ENCODE data around the gene TMEM121B.

TMEM121B gene

GRCh38 chr22:17138513-17138912 is 17.4 kb upstream of the TMEM121B start:
- in situ Hi-C loops (cut with HindIII; ENCODE audit: low sequenced_read_pairs) = no loop called here

- in situ Hi-C loops (cut with HindIII; ENCODE audit: low sequenced_read_pairs) = no loop called here
These were observed 16.8 kb upstream of the TMEM121B start for GRCh38 chr22:17137861-17138425.

GRCh38 chr22:17137170-17137569 is 16.0 kb upstream of the TMEM121B start:
- in situ Hi-C loops (cut with HindIII; ENCODE audit: low sequenced_read_pairs) = no loop called here

GRCh38 chr22:17135153-17135760 is 14.1 kb upstream of the TMEM121B start:
- in situ Hi-C loops (cut with HindIII; ENCODE audit: low sequenced_read_pairs) = no loop called here

- in situ Hi-C loops (cut with HindIII; ENCODE audit: low sequenced_read_pairs) = no loop called here
These were observed 12.0 kb upstream of the TMEM121B start for GRCh38 chr22:17133137-17133536.

GRCh38 chr22:17132112-17132511 is 11.0 kb upstream of the TMEM121B start:
- in situ Hi-C loops (cut with HindIII; ENCODE audit: low sequenced_read_pairs) = no loop called here

GRCh38 chr22:17131686-17132085 is 10.5 kb upstream of the TMEM121B start:
- in situ Hi-C loops (cut with HindIII; ENCODE audit: low sequenced_read_pairs) = no loop called here

- in situ Hi-C loops (cut with HindIII; ENCODE audit: low sequenced_read_pairs) = no loop called here
These were observed 9.0 kb upstream of the TMEM121B start for GRCh38 chr22:17130199-17130598.

- in situ Hi-C loops (cut with HindIII; ENCODE audit: low sequenced_read_pairs) = no loop called here
These were observed 388 bp downstream of the TMEM121B start for GRCh38 chr22:17120711-17121232.

- in situ Hi-C loops (cut with HindIII; ENCODE audit: low sequenced_read_pairs) = no loop called here
These were observed 879 bp downstream of the TMEM121B start for GRCh38 chr22:17120281-17120680.

- in situ Hi-C loops (cut with HindIII; ENCODE audit: low sequenced_read_pairs) = no loop called here
These were observed 1.5 kb downstream of the TMEM121B start for GRCh38 chr22:17119481-17120202.

- in situ Hi-C loops (cut with HindIII; ENCODE audit: low sequenced_read_pairs) = no loop called here
These were observed 2.8 kb downstream of the TMEM121B start for GRCh38 chr22:17118342-17118741.

GRCh38 chr22:17117890-17118289 is 3.3 kb downstream of the TMEM121B start:
- in situ Hi-C loops (cut with HindIII; ENCODE audit: low sequenced_read_pairs) = no loop called here

GRCh38 chr22:17117400-17117799 is 3.8 kb downstream of the TMEM121B start:
- in situ Hi-C loops (cut with HindIII; ENCODE audit: low sequenced_read_pairs) = no loop called here

GRCh38 chr22:17116572-17117330 is 4.4 kb downstream of the TMEM121B start:
- in situ Hi-C loops (cut with HindIII; ENCODE audit: low sequenced_read_pairs) = no loop called here

- in situ Hi-C loops (cut with HindIII; ENCODE audit: low sequenced_read_pairs) = no loop called here
These were observed 5.1 kb downstream of the TMEM121B start for GRCh38 chr22:17115945-17116565.

- in situ Hi-C loops (cut with HindIII; ENCODE audit: low sequenced_read_pairs) = no loop called here
These were observed 5.9 kb downstream of the TMEM121B start for GRCh38 chr22:17115236-17115635.

- in situ Hi-C loops (cut with HindIII; ENCODE audit: low sequenced_read_pairs) = no loop called here
These were observed 6.3 kb downstream of the TMEM121B start for GRCh38 chr22:17114898-17115235.

- in situ Hi-C loops (cut with HindIII; ENCODE audit: low sequenced_read_pairs) = no loop called here
These were observed 6.8 kb downstream of the TMEM121B start for GRCh38 chr22:17114173-17114897.

GRCh38 chr22:17113600-17113999 is 7.6 kb downstream of the TMEM121B start:
- in situ Hi-C loops (cut with HindIII; ENCODE audit: low sequenced_read_pairs) = no loop called here

Measured in DLD1 (cell line).